Measurements from ENCODE around the gene TNFRSF19.

The TNFRSF19 gene

GRCh38 chr13:23724196-23724970 lies 154.2 kb downstream of the TNFRSF19 start:
- no peak for DNase-seq
